H9 (cell line): ENCODE data around the gene TCN2. TPM values are rescaled to one million over a fixed set of nuclear protein-coding genes. Genes with fewer than 3 reads are reported as not detected.

ENCODE experiments used
- DNase-seq: peaks from one replicate; pipeline ENCODE4 v3.0.0-alpha.2; 2017
- H2AFZ ChIP-seq: one replicate; pipeline ENCODE4 v1.6.1; 2013; ENCODE audit warnings: mild to moderate bottlenecking, low read length, control low read depth, moderate library complexity
- H2AK5ac ChIP-seq: 2 replicates; pipeline ENCODE4 v1.6.1; 2013; ENCODE audit warnings: low read length, control low read depth, mixed read lengths; ENCODE audit not compliant: insufficient read length
- H2BK120ac ChIP-seq: one replicate; pipeline ENCODE4 v1.6.1; 2013; ENCODE audit warnings: low read depth, mild to moderate bottlenecking, low read length, control low read depth, inconsistent platforms; ENCODE audit not compliant: poor library complexity, severe bottlenecking
- H2BK12ac ChIP-seq: 2 replicates; pipeline ENCODE4 v1.6.1; 2013; ENCODE audit warnings: low read length, control low read depth, mixed read lengths, low read depth; ENCODE audit not compliant: insufficient read length
- H2BK15ac ChIP-seq: 2 replicates; pipeline ENCODE4 v1.6.1; 2013; ENCODE audit warnings: low read depth, low read length, control low read depth
- H2BK20ac ChIP-seq: one replicate; pipeline ENCODE4 v1.6.1; 2013; ENCODE audit warnings: low read depth, mild to moderate bottlenecking, low read length, control low read depth, inconsistent platforms; ENCODE audit not compliant: poor library complexity, severe bottlenecking
- H2BK5ac ChIP-seq: 2 replicates; pipeline ENCODE4 v1.6.1; 2013; ENCODE audit warnings: low read length, control low read depth, mixed read lengths; ENCODE audit not compliant: insufficient read length
- H3K14ac ChIP-seq: 2 replicates; pipeline ENCODE4 v1.6.1; 2013; ENCODE audit warnings: low read length, control low read depth; ENCODE audit not compliant: insufficient read depth
- H3K18ac ChIP-seq: 2 replicates; pipeline ENCODE4 v1.6.1; 2013; ENCODE audit warnings: low read depth, mild to moderate bottlenecking, mixed read lengths, low read length, control low read depth; ENCODE audit not compliant: insufficient read length
- H3K23ac ChIP-seq: 2 replicates; pipeline ENCODE4 v1.6.1; 2013; ENCODE audit warnings: low read length, control low read depth, mixed read lengths, low read depth; ENCODE audit not compliant: insufficient read length
- H3K23me2 ChIP-seq: 2 replicates; pipeline ENCODE4 v1.6.1; 2013; ENCODE audit warnings: low read depth, mild to moderate bottlenecking, mixed read lengths, low read length, control low read depth; ENCODE audit not compliant: insufficient read length, poor library complexity, severe bottlenecking
- H3K27ac ChIP-seq: 2 replicates; pipeline ENCODE4 v1.5.1; 2013; ENCODE audit warnings: low read length, control low read depth, mixed read lengths, low read depth; ENCODE audit not compliant: insufficient read length
- H3K27me3 ChIP-seq: 2 replicates; pipeline ENCODE4 v1.6.1; 2013; ENCODE audit warnings: low read length, control low read depth, inconsistent platforms; ENCODE audit not compliant: insufficient read depth
- H3K4ac ChIP-seq: 2 replicates; pipeline ENCODE4 v1.6.1; 2013; ENCODE audit warnings: low read depth, mild to moderate bottlenecking, control low read depth, inconsistent platforms, low read length, moderate library complexity
- H3K4me1 ChIP-seq: 2 replicates; pipeline ENCODE4 v1.6.1; 2013; ENCODE audit warnings: low read length, control low read depth, inconsistent platforms; ENCODE audit not compliant: insufficient read depth
- H3K4me2 ChIP-seq: 2 replicates; pipeline ENCODE4 v1.6.1; 2013; ENCODE audit warnings: low read length, control low read depth, mixed read lengths; ENCODE audit not compliant: insufficient read length, insufficient read depth
- H3K56ac ChIP-seq: 2 replicates; pipeline ENCODE4 v1.6.1; 2013; ENCODE audit warnings: low read depth, mild to moderate bottlenecking, mixed read lengths, low read length, control low read depth; ENCODE audit not compliant: insufficient read length
- H3K79me1 ChIP-seq: 2 replicates; pipeline ENCODE4 v1.6.1; 2013; ENCODE audit warnings: low read depth, mild to moderate bottlenecking, moderate library complexity, low read length, control low read depth, inconsistent platforms; ENCODE audit not compliant: insufficient read depth, poor library complexity, severe bottlenecking
- H3K79me2 ChIP-seq: 2 replicates; pipeline ENCODE4 v1.6.1; 2013; ENCODE audit warnings: low read length, control low read depth, inconsistent platforms; ENCODE audit not compliant: insufficient read depth
- H3K9ac ChIP-seq: 2 replicates; pipeline ENCODE4 v1.6.1; 2013; ENCODE audit warnings: low read length, control low read depth, mixed read lengths; ENCODE audit not compliant: insufficient read length; ENCODE audit errors: extremely low read depth
- H3K9me3 ChIP-seq: one replicate; pipeline ENCODE4 v1.6.1; 2013; ENCODE audit warnings: low read depth, low read length, inconsistent platforms; ENCODE audit not compliant: control insufficient read depth
- H3T11ph ChIP-seq: one replicate; pipeline ENCODE4 v1.6.1; 2013; ENCODE audit warnings: mild to moderate bottlenecking, low read length, control low read depth, inconsistent platforms
- H4K20me1 ChIP-seq: one replicate; pipeline ENCODE4 v1.6.1; 2013; ENCODE audit not compliant: control insufficient read depth, insufficient read length, insufficient read depth
- H4K5ac ChIP-seq: 2 replicates; pipeline ENCODE4 v1.6.1; 2013; ENCODE audit warnings: low read depth, mild to moderate bottlenecking, mixed read lengths, low read length, control low read depth; ENCODE audit not compliant: insufficient read length
- H4K8ac ChIP-seq: replicated peaks from 2 replicates; pipeline ENCODE4 v1.6.1; 2013; ENCODE audit warnings: low read length, control low read depth, mixed read lengths, low read depth; ENCODE audit not compliant: insufficient read length
- H4K91ac ChIP-seq: 2 replicates; pipeline ENCODE4 v1.6.1; 2013; ENCODE audit warnings: low read depth, mild to moderate bottlenecking, moderate library complexity, mixed read lengths, low read length, control low read depth; ENCODE audit not compliant: insufficient read length
- H3K27ac Mint-ChIP-seq, 3 experiments: 2 replicates in 2 of 3; 3 replicates in 1 of 3; pipeline ENCODE4 v1.8.0; 2020 to 2021; ENCODE audit warnings: mixed read lengths in 3 of 3, mild to moderate bottlenecking in 1 of 3, moderate library complexity in 1 of 3
- H3K27me3 Mint-ChIP-seq: 2 replicates; pipeline ENCODE4 v1.8.0; 2021; ENCODE audit warnings: low read depth, mild to moderate bottlenecking, moderate library complexity, mixed read lengths
- H3K36me3 Mint-ChIP-seq, 3 experiments: 2 replicates in 2 of 3; 3 replicates in 1 of 3; pipeline ENCODE4 v1.8.0; 2020 to 2021; ENCODE audit warnings: low read depth in 3 of 3, mixed read lengths in 3 of 3; ENCODE audit not compliant: insufficient read depth in 1 of 3
- H3K4me1 Mint-ChIP-seq, 2 experiments: 2 replicates each; pipeline ENCODE4 v1.8.0; 2020; ENCODE audit warnings: mixed read lengths in 2 of 2
- H3K4me3 Mint-ChIP-seq, 2 experiments: 2 replicates in 1 of 2; 3 replicates in 1 of 2; pipeline ENCODE4 v1.8.0; 2020 to 2021; ENCODE audit warnings: mild to moderate bottlenecking in 2 of 2, mixed read lengths in 2 of 2, moderate library complexity in 1 of 2
- H3K9me3 Mint-ChIP-seq, 2 experiments: 2 replicates in 1 of 2; 3 replicates in 1 of 2; pipeline ENCODE4 v1.8.0; 2020; ENCODE audit warnings: mild to moderate bottlenecking in 2 of 2, mixed read lengths in 2 of 2, moderate library complexity in 1 of 2
- WGBS: extraction: QIAGEN DNeasy Blood & Tissue Kit; methylation state at CpG from one replicate; pipeline ENCODE4 v1.1.7; 2013; ENCODE audit warnings: missing lambda C conversion rate, low lambda C conversion rate, mixed read lengths; ENCODE audit not compliant: insufficient read length; ENCODE audit errors: extremely low coverage; 5-methylcytosine and 5-hydroxymethylcytosine counted together
- total RNA-seq: library from RNA; stranded (reverse); gene quantifications from 2 replicates; pipeline ENCODE4 v1.2.1, GENCODE V29; 2021
- TF ChIP-seq, protein P1 (sequence below): fragments of 200-600 bp; sonication (generic); conservative IDR thresholded peaks from 3 replicates; pipeline ENCODE4 v1.8.0; 2021; ENCODE audit warnings: antibody characterized with exemption, mild to moderate bottlenecking

TCN2 gene
- total RNA-seq, 1 experiment from 2014 or later = 42.2 TPM

DNA sequence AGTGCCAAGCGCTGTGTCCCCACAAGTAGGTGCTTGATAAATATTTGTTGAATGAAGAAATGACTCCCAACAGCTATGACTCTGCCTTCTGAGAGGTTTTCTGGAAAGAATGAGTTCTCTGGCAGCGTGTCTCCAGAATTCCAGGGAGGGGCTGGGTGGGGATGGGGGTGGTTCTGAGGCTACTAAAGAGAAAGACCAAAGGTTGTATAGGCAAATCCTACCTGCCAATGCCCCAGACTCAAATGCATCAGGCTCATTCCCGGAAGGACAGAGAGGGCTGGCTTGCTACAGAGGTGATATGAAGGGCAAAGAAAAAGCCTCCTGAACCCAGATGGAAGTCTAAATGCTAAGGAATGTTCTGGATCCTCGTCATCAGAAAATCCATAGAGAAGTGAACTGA is 58.8 kb downstream of the TCN2 start:
- H3K9me3 Mint-ChIP-seq = no peaks in the 10 kb centered on the region
- Histone ChIP-seq H3K4ac (no peak overlapping the region), H3K27me3 (peaks cover 6% of the 10 kb centered on the region; the same call in 1 of the 2 replicates), H2BK20ac (no peak overlapping the region), H2BK15ac (no peak overlapping the region), H4K5ac (no peak overlapping the region), H3T11ph (no peak overlapping the region), H4K8ac (no peak overlapping the region), H4K20me1 (no peaks in the 10 kb centered on the region), H2BK12ac (no peak overlapping the region), H3K23ac (no peak overlapping the region), H3K23me2 (peaks cover 16% of the 10 kb centered on the region), H3K9ac (no peak overlapping the region), H2BK5ac (no peak overlapping the region), H4K91ac (no peak overlapping the region), H2AFZ (no peak overlapping the region), H3K4me2 (no peak overlapping the region), H2BK120ac (no peak overlapping the region), H3K27ac (no peak overlapping the region), H3K79me2 (no peaks in the 10 kb centered on the region), H3K4me1 (peaks cover 2% of the 10 kb centered on the region; the same call in 1 of the 2 replicates), H3K14ac (no peak overlapping the region), H3K18ac (no peak overlapping the region), H3K79me1 (no peaks in the 10 kb centered on the region), H3K56ac (no peak overlapping the region), H2AK5ac (no peak overlapping the region), H3K9me3 (no peaks in the 10 kb centered on the region)
- no peak for DNase-seq
- H3K4me1 Mint-ChIP-seq = peaks cover 15 to 16% of the 10 kb centered on the region in 2 experiments
- no CpG with 5 or more reads among the region's 4 CpGs for WGBS
- H3K27ac Mint-ChIP-seq = no peak overlapping the region
- TF ChIP-seq, protein P1, sequence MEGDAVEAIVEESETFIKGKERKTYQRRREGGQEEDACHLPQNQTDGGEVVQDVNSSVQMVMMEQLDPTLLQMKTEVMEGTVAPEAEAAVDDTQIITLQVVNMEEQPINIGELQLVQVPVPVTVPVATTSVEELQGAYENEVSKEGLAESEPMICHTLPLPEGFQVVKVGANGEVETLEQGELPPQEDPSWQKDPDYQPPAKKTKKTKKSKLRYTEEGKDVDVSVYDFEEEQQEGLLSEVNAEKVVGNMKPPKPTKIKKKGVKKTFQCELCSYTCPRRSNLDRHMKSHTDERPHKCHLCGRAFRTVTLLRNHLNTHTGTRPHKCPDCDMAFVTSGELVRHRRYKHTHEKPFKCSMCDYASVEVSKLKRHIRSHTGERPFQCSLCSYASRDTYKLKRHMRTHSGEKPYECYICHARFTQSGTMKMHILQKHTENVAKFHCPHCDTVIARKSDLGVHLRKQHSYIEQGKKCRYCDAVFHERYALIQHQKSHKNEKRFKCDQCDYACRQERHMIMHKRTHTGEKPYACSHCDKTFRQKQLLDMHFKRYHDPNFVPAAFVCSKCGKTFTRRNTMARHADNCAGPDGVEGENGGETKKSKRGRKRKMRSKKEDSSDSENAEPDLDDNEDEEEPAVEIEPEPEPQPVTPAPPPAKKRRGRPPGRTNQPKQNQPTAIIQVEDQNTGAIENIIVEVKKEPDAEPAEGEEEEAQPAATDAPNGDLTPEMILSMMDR = no peak
- H3K36me3 Mint-ChIP-seq = peaks cover 0 to 10% (median 10%) of the 10 kb centered on the region in 3 experiments; a peak in 4 of 7 replicates
- peaks cover 45% of the 10 kb centered on the region for H3K27me3 Mint-ChIP-seq
- no peak overlapping the region; a peak in 1 of 5 replicates for H3K4me3 Mint-ChIP-seq
